GM04503 (cell line): ENCODE measurements around the gene APOO.
"Not testable (repeated sequence)": the region's sequence is repeated elsewhere in the genome, so short reads cannot be mapped to it uniquely, and the experiment has no call there.

Experiments
- DNase-seq: peaks from one replicate; pipeline ENCODE4 v3.0.0-alpha.2; 2012; ENCODE audit warnings: low read depth

The APOO gene

DNA sequence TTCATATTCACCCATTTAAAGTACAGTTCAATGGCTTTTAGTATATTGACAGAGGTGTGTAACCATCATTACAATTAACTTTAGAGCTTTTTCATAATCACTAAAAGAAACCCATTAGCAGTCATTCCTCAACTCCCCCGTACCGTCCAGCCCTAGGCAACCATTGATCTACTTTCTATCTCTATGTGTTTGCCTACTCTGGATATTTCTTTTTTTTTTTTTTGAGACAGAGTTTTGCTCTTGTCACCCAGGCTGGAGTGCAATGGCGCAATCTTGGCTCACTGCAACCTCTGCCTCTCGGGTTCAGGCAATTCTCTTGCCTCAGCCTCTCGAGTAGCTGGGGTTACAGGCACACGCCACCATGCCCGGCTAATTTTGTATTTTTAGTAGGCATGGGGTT is 48.5 kb downstream of the APOO start:
- DNase-seq: not testable (repeated sequence)

- DNase-seq: no peak
These were observed 49.8 kb downstream of the APOO start for GRCh38 chrX:23857935-23858334.

DNA sequence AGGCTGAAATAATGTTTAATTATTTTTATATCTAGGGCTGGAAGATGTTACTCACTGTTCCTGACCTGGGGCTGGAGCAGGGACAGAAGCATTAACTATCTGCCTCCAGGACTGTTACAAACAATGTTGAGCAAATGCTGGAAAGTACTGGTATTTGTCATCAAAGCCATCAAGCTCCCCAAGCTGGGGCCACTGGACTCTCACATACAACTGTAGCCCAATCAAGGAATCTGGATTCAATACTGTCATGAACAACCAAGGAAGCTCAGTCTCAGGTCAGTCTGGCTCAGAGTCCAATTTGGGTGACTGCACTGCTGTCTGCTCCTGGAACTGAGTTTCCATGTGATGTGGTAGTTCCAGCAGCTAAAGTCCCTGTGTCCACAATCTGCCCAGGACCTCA is 50.4 kb downstream of the APOO start:
- DNase-seq: peak; percentile 6

DNA sequence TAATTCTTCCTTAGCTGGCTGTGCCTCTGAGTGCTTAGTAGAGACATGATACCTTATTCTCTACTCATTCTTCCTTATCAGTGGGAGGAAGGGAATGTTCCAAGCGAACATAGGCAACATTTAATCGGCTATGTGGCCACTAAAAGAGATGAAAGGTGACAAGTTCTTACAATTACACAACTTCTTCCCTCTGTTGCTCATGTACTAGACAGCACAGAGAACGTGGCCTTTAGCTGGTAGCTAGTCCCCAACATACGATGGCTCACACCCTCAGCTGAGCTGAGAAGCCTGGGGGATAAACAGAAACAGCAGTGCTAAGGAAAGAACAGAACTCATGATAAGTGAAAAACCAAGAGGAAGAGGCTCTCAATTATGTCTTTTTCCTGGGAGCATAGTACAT is 52.2 kb downstream of the APOO start:
- DNase-seq: no peak

DNA sequence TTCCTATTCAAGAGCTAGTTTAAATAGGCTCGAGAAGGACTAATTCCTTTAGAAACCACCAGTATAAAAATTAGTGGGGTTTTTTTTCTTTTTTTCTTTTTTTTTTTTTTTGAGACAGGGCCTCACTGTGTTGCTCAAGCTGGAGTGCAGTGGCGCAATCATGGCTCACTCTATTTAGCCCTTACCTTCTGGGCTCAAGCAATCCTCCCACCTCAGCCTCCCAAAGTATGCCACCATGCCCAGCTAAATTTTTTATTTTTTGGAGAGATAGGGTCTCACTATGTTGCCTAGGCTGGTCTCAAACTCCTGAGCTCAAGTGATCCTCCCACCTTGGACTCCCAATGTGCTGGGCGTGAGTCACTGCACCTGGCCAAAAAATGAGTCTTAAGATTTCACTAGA is 52.8 kb downstream of the APOO start:
- DNase-seq: no peak

GRCh38 chrX:23854122-23854521 is 53.6 kb downstream of the APOO start:
- no peak for DNase-seq

DNA sequence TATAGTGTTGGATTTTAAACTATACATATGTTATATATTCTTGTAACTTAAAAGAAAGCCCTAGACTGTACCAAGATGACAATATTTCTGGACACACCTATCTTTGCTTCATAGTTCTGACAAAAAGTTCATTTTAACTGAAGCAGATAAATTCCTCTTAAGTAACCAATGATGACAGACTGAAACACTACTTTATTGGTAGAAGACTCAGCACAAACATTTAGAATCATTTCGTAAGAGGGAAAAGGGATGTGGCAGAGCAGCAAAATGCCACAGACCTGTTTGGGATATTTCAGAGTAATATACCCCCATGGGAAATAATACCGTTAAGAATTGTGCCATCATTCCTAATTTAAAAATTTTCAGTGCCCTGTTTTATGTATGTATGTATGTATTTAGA is 56.2 kb downstream of the APOO start:
- no peak for DNase-seq

DNA sequence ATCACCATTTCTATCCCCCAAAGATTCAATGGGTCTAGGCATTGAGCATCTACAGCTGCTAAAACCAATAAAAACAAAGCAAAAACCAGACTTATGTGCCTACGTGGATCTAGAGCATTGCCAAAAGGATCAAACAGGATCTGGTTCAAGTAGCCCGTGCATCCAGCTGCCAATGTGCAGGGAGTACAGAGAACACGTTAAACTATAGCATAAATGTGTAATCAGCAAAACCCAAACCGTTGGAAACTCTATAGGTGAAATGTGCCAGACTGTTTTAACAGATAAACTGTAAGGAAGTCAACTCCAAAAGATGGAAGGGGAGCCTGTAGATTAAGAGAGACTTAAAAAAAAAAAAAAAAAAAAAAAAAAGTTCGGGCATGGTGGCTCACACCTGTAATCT is 58.5 kb downstream of the APOO start:
- DNase-seq: no peak

GRCh38 chrX:23845351-23845817 is 62.4 kb downstream of the APOO start:
- DNase-seq: no peak

DNA sequence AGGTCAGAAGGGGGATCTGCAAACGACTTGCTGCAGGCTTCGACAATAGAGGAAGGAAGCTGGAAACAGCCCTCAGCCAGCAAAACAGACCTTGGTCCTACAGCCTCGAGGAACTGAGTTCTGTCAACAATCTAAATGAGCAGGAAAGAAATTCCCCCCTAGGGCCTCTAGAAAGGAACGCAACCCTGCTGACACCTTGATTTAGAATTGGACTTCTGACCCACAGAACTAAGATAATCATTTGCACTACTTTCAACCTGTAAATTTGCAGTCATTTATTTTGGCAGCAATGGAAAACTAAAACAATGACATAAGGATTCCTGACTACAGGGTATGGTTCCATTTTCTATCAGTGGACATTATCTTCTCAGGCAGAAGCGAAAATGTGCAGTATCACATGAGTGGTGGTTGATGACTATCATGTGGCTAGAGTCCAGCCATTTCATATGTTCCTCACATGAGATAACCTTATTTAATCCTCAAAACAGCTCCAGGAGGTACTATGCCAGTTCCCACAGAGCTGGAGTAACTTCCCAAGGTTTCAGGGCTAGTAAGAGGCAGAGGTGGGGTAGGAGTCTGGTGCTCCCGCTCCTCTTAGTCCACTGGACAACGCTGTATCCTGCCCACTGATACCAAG is 63.1 kb downstream of the APOO start:
- DNase-seq: no peak

GRCh38 chrX:23841847-23842522 is 65.8 kb downstream of the APOO start:
- DNase-seq: no peak

DNA sequence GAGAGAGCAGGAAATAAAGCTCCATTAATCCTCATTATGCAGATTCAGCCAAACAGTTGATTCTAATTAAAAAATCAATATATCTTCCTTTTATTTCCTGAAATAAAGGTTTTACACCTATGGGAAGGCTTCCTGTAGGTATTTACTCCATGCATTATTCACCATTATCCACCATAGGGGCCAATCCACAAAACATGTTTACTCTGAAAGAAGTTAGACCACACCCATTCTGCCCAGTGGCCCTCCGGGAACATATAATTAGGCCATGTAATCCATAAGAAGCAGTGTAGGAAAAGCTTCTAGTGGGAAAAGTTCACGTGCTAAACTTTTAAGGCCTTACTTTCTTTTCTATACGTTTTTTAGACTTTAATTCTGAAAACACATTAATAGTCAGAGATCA is 67.1 kb downstream of the APOO start:
- DNase-seq: no peak

DNA sequence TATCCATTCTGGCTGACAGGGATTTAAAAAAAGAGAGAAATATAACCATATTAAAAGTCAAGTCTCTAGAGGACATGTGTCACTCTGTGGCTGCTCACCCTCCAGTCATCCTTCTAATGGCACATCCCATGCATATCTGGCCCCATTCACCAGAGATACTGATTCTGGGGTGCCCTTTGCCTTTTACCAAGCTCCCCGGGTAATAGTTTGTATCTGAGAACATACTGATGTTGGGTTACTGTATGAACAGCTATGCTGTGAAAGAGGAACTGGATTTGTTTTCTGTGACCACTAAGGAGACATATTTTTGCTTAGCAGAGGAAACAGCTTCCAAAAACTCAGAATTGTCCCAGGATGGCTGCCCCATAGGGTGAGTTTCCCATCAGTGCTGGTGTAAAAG is 68.8 kb downstream of the APOO start:
- no peak for DNase-seq

- DNase-seq: no peak
These were observed 75.0 kb downstream of the APOO start for GRCh38 chrX:23832721-23833120.

- DNase-seq: no peak
These were observed 78.9 kb downstream of the APOO start for GRCh38 chrX:23828881-23829280.

GRCh38 chrX:23826653-23827052 is 81.1 kb downstream of the APOO start:
- no peak for DNase-seq

DNA sequence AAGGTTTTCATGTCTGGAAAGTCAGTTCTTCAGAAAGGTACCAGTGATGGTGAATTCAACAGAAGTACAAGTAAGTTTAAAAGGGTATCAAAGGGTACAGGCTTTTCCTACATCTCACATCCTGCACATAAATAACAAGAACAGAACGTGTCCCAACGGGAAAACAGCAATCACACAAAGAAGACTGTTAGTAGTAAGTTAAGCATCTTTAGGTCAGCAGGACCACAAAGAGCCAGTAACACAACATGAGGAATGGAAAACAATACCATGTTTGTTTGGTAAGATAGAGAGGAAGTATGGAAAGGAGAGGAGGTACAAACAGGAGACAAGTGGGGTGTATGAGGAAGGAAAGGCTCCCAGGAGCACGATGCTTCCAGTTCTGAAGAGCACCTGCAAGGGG is 81.5 kb downstream of the APOO start:
- no peak for DNase-seq

- no peak for DNase-seq
These were observed 82.1 kb downstream of the APOO start for GRCh38 chrX:23825675-23826074.

GRCh38 chrX:23822841-23823240 is 84.9 kb downstream of the APOO start:
- DNase-seq: no peak

DNA sequence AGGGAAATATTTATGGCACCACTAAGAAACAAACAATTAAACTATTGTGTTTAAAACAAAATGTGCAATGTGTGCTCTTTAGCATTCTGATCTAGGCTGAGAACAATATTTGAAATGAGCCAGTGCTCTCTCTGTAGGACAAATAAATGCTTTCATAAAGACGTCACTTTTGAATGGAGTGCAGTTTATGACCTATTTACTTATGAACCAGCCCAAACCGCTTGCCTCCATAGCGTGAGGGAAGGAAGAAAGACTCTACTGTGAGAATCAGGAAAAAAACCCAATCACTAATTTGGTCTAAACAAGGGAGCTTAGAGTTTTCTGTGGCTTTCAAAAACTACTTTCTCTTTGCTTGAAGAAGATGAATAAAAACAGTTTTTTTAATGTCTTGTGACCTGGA is 85.3 kb downstream of the APOO start:
- DNase-seq: no peak

- DNase-seq: no peak
These were observed 85.9 kb downstream of the APOO start for GRCh38 chrX:23821847-23822246.

DNA sequence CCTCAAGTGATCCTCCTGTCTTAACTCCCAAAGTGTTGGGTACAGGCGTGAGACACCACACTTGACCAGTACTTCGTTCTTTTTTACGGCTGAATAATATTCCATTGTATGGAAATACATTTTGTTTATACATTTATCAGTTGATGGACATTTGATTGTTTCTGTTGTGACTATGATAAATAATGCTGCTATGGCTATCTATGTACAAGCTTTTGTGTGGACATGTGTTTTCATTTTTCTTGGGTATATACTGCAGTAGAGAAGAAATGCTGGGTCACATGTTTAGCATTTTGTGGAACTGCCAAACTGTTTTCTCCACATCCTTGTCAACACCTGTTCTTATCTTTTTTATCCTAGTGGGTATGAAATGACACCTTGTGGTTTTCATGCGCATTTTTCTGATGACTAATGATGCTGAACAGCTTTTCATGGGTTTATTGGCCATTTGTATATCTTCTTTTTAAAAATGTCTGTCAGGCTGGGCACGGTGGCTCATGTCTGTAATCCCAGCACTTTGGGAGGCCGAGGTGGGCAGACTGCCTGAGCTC is 87.4 kb downstream of the APOO start:
- DNase-seq: no peak

GRCh38 chrX:23819385-23820234 is 88.1 kb downstream of the APOO start:
- no peak for DNase-seq
